Measurements from ENCODE around the gene LRRC61.

The LRRC61 gene

GRCh38 chr7:150333659-150334058, 10.5 kb downstream of the LRRC61 start:
- Histone ChIP-seq H3K9ac (ENCODE audit: low read length) (no peak overlapping the region), H3K36me3 (ENCODE audit: low read length) (no peaks in the 10 kb centered on the region), H2AFZ (ENCODE audit: low read depth, low read length, severe bottlenecking) (no peak overlapping the region)

DNA sequence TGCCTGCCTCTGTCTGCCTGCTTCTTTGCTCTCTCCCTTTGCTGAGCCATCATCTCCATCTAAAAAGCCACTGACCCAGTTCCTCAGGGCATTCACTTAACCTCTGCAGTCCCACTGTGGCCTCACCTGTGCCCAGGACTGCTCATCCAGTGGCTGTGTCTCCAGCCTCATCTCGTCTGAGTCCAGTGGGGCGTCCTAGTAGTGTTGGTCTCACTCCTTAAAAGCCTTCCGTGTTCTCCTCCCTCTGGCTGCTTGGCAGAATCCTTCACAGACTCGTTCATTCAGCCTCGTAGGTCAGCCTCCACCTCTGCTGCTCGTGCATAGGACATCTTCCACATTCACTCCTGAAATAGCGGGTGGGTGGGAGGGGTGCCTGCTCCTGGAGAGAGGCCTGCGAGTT, 11.0 kb downstream of the LRRC61 start:
- no peak overlapping the region for H2AFZ ChIP-seq (ENCODE audit: low read depth, low read length, severe bottlenecking)
- no peak overlapping the region for H3K4me3 ChIP-seq (ENCODE audit: insufficient read depth, low read length, poor library complexity, severe bottlenecking)
- no peak overlapping the region for H3K9ac ChIP-seq (ENCODE audit: low read length)
- H3F3A ChIP-seq (ENCODE audit: insufficient read depth) = no peaks in the 10 kb centered on the region
- no peaks in the 10 kb centered on the region for H4K20me1 ChIP-seq (ENCODE audit: low read depth, low read length)
- H3K9me3 ChIP-seq (ENCODE audit: insufficient read depth, low read length) = no peaks in the 10 kb centered on the region
- H3K4me2 ChIP-seq (ENCODE audit: low read depth, low read length, poor library complexity, severe bottlenecking) = no peak overlapping the region
- H3K9me2 ChIP-seq (replicated peaks; ENCODE audit: insufficient read depth, low read length) = no peaks in the 10 kb centered on the region
- no peak for TF ChIP-seq EZH2phosphoT487 (conservative IDR thresholded peaks at IDR 0.05; ENCODE audit: low read length)
- no peak for TF ChIP-seq CTCF (IDR thresholded peaks at IDR 0.05; ENCODE audit: insufficient read depth, low read length, poor library complexity, severe bottlenecking)
- no peaks in the 10 kb centered on the region for H3K36me3 ChIP-seq (ENCODE audit: low read length)
- H3K27me3 ChIP-seq (ENCODE audit: low read length) = no peaks in the 10 kb centered on the region
- no peak overlapping the region for H3K27ac ChIP-seq (ENCODE audit: low read depth, low read length)
- H3K79me2 ChIP-seq (ENCODE audit: insufficient read depth, low read length) = no peaks in the 10 kb centered on the region

More at GRCh38 chr7:150333659-150334058, 10.5 kb downstream of the LRRC61 start:
- H3F3A ChIP-seq (ENCODE audit: insufficient read depth) = no peaks in the 10 kb centered on the region
- no peak overlapping the region for H3K27ac ChIP-seq (ENCODE audit: low read depth, low read length)
- no peaks in the 10 kb centered on the region for H3K9me3 ChIP-seq (ENCODE audit: insufficient read depth, low read length)
- H4K20me1 ChIP-seq (ENCODE audit: low read depth, low read length) = no peaks in the 10 kb centered on the region
- no peaks in the 10 kb centered on the region for H3K27me3 ChIP-seq (ENCODE audit: low read length)
- no peaks in the 10 kb centered on the region for H3K9me2 ChIP-seq (replicated peaks; ENCODE audit: insufficient read depth, low read length)
- H3K4me3 ChIP-seq (ENCODE audit: insufficient read depth, low read length, poor library complexity, severe bottlenecking) = no peak overlapping the region
- H3K79me2 ChIP-seq (ENCODE audit: insufficient read depth, low read length) = no peaks in the 10 kb centered on the region
- no peak overlapping the region for H3K4me2 ChIP-seq (ENCODE audit: low read depth, low read length, poor library complexity, severe bottlenecking)
- TF ChIP-seq CTCF (IDR thresholded peaks at IDR 0.05; ENCODE audit: insufficient read depth, low read length, poor library complexity, severe bottlenecking) (no peak), EZH2phosphoT487 (conservative IDR thresholded peaks at IDR 0.05; ENCODE audit: low read length) (no peak)

GRCh38 chr7:150335108-150335773, 12.1 kb downstream of the LRRC61 start:
- Histone ChIP-seq H3K36me3 (ENCODE audit: low read length) (no peaks in the 10 kb centered on the region), H3F3A (ENCODE audit: insufficient read depth) (no peaks in the 10 kb centered on the region), H3K9ac (ENCODE audit: low read length) (no peak overlapping the region), H4K20me1 (ENCODE audit: low read depth, low read length) (no peaks in the 10 kb centered on the region), H3K4me2 (ENCODE audit: low read depth, low read length, poor library complexity, severe bottlenecking) (no peak overlapping the region), H3K4me3 (ENCODE audit: insufficient read depth, low read length, poor library complexity, severe bottlenecking) (no peak overlapping the region), H3K27ac (ENCODE audit: low read depth, low read length) (no peak overlapping the region), H3K9me3 (ENCODE audit: insufficient read depth, low read length) (no peaks in the 10 kb centered on the region), H3K9me2 (replicated peaks; ENCODE audit: insufficient read depth, low read length) (no peaks in the 10 kb centered on the region), H3K79me2 (ENCODE audit: insufficient read depth, low read length) (no peaks in the 10 kb centered on the region), H2AFZ (ENCODE audit: low read depth, low read length, severe bottlenecking) (no peak overlapping the region), H3K27me3 (ENCODE audit: low read length) (no peaks in the 10 kb centered on the region)
- TF ChIP-seq EZH2phosphoT487 (conservative IDR thresholded peaks at IDR 0.05; ENCODE audit: low read length) = no peak
- TF ChIP-seq CTCF (IDR thresholded peaks at IDR 0.05; ENCODE audit: insufficient read depth, low read length, poor library complexity, severe bottlenecking) = no peak

Data from SU-DHL-6 (cell line).